Activated CD4-positive, alpha-beta memory T cell treated with anti-CD3 and anti-CD28 coated beads for 36 hours (primary cell): ENCODE data around the gene ALDH4A1. TPM values are rescaled to one million over a fixed set of nuclear protein-coding genes. Genes with fewer than 3 reads are reported as not detected.
"Not testable (repeated sequence)": the region's sequence is repeated elsewhere in the genome, so short reads cannot be mapped to it uniquely, and the experiment has no call there.

Experiments used
- CTCF ChIA-PET: fragments of 350-600 bp; sonication (Branson Sonifier 250); formaldehyde crosslinking; loops from one replicate; lab custom pipeline; 2021; ENCODE audit warnings: antibody characterized with exemption, inconsistent platforms; lab: Charles Lee
- POLR2A ChIA-PET: fragments of 350-600 bp; sonication (Branson Sonifier 250); formaldehyde crosslinking; loops from one replicate; lab custom pipeline; 2021; ENCODE audit warnings: antibody characterized with exemption; lab: Charles Lee
- DNase-seq: peaks from one replicate; pipeline ENCODE4 v3.0.0-alpha.2; 2020
- H3K27ac Mint-ChIP-seq: one replicate; pipeline ENCODE4 v1.8.0; 2021; ENCODE audit warnings: mixed read lengths
- H3K27me3 Mint-ChIP-seq: one replicate; pipeline ENCODE4 v1.8.0; 2021; ENCODE audit warnings: mixed read lengths
- H3K36me3 Mint-ChIP-seq: one replicate; pipeline ENCODE4 v1.8.0; 2021; ENCODE audit warnings: mixed read lengths
- H3K4me1 Mint-ChIP-seq: one replicate; pipeline ENCODE4 v1.8.0; 2021; ENCODE audit warnings: low read depth, mixed read lengths
- H3K4me3 Mint-ChIP-seq: one replicate; pipeline ENCODE4 v1.8.0; 2021; ENCODE audit warnings: mild to moderate bottlenecking, mixed read lengths
- H3K9me3 Mint-ChIP-seq: one replicate; pipeline ENCODE4 v1.8.0; 2021; ENCODE audit warnings: mixed read lengths
- intact Hi-C: fragments of 100-400 bp; cut with micrococcal nuclease; formaldehyde crosslinking; loops from one replicate; pipeline ENCODE4 v1.15.1; 2023
- total RNA-seq, 2 experiments: library from RNA; stranded (reverse); gene quantifications; one replicate each; pipeline ENCODE4 v1.2.3, GENCODE V29; 2021

ALDH4A1 gene
- total RNA-seq, 2 experiments from 2014 or later: 7.2 to 7.3 TPM

DNA sequence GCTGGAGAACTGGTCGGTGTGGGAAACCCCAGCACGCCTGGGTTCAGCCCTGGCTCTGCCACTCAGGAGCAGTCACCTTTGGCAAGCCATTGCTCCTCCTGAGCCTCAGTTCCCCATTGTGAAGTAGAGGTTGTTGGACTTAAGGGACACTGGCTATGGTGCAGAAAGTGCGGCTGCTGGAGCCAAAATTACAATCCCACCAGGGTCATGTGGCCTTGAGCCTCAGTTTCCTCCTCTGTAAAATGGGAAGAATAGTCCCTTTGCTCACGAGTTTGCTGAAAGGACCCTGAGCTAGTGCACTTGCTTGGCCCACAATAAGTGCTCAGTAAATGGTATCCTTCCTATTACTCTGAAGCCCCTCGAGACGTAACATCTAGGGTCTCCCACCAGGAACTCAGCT, 28.3 kb downstream of the ALDH4A1 start:
- Mint-ChIP-seq H3K27ac (no peak overlapping the region), H3K9me3 (no peaks in the 10 kb centered on the region), H3K4me3 (no peak overlapping the region), H3K27me3 (no peaks in the 10 kb centered on the region), H3K4me1 (no peaks in the 10 kb centered on the region), H3K36me3 (no peaks in the 10 kb centered on the region)
- CTCF ChIA-PET: interaction anchor here (1.1 to 4.4 kb wide), 6 partner anchors 10 to 575 kb away, joined by 4 to 34 read pairs (median 5); no protein-coding TSS in a partner anchor
- intact Hi-C loops: loop anchor here (2.0 kb wide), 1 partner anchor 277 kb away; no protein-coding TSS in a partner anchor
- no peak for DNase-seq
- POLR2A ChIA-PET: no interaction called here

DNA sequence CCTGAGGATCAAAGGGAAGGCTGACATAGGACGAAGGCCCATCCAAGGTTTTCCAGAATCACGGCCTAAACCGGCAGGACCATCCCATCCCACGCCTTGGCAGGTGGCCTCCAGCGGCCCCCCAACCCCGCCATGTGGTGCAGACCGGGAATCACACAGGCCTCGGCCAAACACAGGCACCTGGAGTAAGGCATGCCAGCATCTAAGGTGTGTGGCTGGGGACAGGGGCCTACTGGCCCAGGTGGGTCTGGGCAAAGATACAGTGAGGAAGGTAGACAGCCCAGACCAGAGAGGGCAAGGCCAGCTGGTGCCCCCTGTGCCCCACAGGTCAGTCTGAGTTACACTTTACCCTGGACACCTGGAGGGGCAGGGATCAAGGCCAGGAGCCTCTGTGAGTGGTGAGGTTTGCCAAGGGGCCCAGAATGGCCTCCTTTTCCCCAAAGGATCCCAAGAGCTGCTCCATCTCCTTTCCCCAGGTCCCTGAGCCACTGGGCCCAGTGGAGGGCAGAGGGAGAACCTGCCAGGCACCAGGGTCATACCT, 30.2 kb downstream of the ALDH4A1 start:
- H3K9me3 Mint-ChIP-seq: no peaks in the 10 kb centered on the region
- H3K36me3 Mint-ChIP-seq: no peaks in the 10 kb centered on the region
- intact Hi-C loops: no loop called here
- CTCF ChIA-PET: interaction anchor here (0.7 to 4.4 kb wide), 4 partner anchors 10 to 274 kb away, joined by 3 to 34 read pairs (median 4); no protein-coding TSS in a partner anchor
- POLR2A ChIA-PET: no interaction called here
- DNase-seq: no peak
- H3K27me3 Mint-ChIP-seq: peaks cover 2% of the 10 kb centered on the region
- H3K4me3 Mint-ChIP-seq: no peak overlapping the region
- no peaks in the 10 kb centered on the region for H3K4me1 Mint-ChIP-seq
- H3K27ac Mint-ChIP-seq: no peak overlapping the region

DNA sequence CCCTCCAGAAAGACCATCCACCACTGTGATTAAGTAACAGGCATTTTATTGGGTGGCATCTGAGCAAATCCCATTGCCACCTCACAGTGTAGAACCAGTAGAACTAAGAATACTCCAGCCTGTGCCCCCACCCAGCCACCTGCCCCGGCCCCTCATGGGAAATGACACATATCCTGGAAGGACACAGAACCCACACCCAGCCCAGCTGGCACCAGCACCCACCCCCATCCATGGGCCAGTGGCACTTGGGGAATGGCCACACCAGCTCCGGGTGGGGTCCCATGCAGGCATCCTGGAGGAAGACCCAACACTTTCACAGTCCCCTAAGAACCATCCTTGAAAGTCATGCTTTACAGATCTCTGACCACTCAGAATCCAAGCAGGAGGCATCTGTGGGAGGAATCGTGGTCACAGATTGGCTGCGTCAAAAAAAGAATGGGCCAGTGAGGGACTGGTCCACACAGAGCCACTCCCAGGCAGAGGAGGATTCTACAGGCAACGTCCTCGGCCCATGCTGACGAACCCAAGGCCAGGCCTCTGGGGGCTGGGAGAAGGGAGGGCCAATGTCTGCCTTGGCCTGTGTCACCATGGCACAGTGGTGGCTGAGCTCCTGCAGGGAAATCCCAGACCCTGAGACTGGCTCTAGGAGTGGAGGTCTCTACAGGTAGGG, 30.8 kb downstream of the ALDH4A1 start:
- H3K27ac Mint-ChIP-seq: no peak overlapping the region
- H3K36me3 Mint-ChIP-seq: no peaks in the 10 kb centered on the region
- POLR2A ChIA-PET: no interaction called here
- peaks cover 5% of the 10 kb centered on the region for H3K27me3 Mint-ChIP-seq
- no peak for DNase-seq
- CTCF ChIA-PET: interaction anchor here (0.7 to 1.3 kb wide), 2 partner anchors 12 to 19 kb away, joined by 3 to 4 read pairs; no protein-coding TSS in a partner anchor
- no peaks in the 10 kb centered on the region for H3K9me3 Mint-ChIP-seq
- intact Hi-C loops: no loop called here
- no peak overlapping the region for H3K4me3 Mint-ChIP-seq
- H3K4me1 Mint-ChIP-seq: no peaks in the 10 kb centered on the region

DNA sequence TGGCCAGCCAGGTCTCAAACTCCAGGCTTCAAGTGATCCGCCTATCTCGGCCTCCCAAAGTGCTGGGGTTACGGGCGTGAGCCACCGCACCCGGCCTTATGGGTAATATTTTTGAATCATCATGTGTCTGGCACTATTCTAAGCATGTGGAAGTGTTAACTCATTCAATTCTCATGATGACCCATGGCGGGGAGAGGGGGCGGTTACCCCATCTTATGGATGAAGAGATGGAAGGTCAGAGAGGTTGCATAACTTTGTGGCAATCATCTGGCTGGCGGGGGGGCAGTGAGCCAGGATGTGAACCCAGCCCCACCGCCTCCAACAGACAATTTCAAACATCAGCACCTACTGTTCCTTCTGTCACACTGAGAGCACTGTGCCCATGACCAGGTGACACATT, 31.4 kb downstream of the ALDH4A1 start:
- ChIA-PET CTCF (interaction anchor here (1.3 kb wide), 1 partner anchor 13 kb away, joined by 4 read pairs; no protein-coding TSS in a partner anchor), POLR2A (no interaction called here)
- Mint-ChIP-seq H3K4me3 (no peak overlapping the region), H3K4me1 (no peaks in the 10 kb centered on the region), H3K9me3 (no peaks in the 10 kb centered on the region), H3K36me3 (no peaks in the 10 kb centered on the region), H3K27ac (no peak overlapping the region), H3K27me3 (peaks cover 5% of the 10 kb centered on the region)
- no peak for DNase-seq
- intact Hi-C loops: no loop called here

DNA sequence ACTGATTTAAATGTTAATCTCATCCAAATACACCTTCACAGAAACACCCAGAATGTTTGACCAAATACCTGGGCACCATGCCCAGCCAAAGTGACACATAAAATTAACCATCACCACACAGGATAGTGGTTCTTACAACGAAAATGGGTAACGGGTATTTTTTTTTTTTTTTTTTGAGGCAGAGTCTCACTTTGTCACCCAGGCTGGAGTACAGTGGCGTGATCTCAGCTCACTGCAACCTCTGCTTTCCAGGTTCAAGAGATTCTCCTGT, 31.8 kb downstream of the ALDH4A1 start:
- intact Hi-C loops, H3K36me3 Mint-ChIP-seq, H3K4me3 Mint-ChIP-seq, H3K27me3 Mint-ChIP-seq, H3K27ac Mint-ChIP-seq, CTCF ChIA-PET, H3K9me3 Mint-ChIP-seq, DNase-seq, POLR2A ChIA-PET, H3K4me1 Mint-ChIP-seq: not testable (repeated sequence)

DNA sequence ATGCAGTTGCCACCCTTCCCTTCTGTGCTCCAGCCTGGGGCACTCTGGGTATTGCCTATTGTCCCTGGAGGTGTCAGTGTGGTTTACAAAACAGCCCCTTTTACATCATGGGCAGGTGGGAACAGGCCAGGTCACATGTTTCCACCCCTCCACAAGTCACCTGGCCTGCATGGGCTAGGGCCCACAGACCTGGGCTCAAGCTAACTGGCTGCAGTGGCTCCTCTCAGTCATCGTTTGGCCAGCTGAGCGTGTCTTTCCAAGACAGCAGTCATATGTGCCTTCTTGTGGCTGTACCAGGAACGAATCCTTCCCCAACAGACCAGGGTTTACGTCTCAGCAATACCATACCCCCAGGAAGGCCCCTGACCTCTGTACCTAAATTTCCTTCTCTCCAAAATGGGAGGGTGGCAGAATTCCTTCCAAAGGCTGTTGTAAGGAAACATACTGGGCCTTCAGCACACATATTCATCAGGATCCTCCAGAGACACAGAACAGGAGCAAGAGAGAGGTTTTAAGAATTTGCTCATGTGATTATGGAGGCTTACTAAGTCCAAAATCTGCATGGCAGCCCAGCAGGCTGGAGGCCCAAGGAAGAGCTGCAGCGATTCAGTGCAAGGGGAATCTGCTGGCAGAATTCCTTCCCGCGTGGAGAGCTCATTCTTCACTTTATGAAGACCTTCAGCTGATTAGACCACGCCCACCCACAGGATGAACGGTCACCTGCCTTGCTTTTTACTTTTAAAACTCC, 32.3 kb downstream of the ALDH4A1 start:
- POLR2A ChIA-PET: no interaction called here
- Mint-ChIP-seq H3K27me3 (peaks cover 6% of the 10 kb centered on the region), H3K36me3 (no peaks in the 10 kb centered on the region), H3K4me3 (no peak overlapping the region), H3K9me3 (no peaks in the 10 kb centered on the region), H3K27ac (no peak overlapping the region), H3K4me1 (no peaks in the 10 kb centered on the region)
- intact Hi-C loops: no loop called here
- CTCF ChIA-PET: no interaction called here
- DNase-seq: no peak

DNA sequence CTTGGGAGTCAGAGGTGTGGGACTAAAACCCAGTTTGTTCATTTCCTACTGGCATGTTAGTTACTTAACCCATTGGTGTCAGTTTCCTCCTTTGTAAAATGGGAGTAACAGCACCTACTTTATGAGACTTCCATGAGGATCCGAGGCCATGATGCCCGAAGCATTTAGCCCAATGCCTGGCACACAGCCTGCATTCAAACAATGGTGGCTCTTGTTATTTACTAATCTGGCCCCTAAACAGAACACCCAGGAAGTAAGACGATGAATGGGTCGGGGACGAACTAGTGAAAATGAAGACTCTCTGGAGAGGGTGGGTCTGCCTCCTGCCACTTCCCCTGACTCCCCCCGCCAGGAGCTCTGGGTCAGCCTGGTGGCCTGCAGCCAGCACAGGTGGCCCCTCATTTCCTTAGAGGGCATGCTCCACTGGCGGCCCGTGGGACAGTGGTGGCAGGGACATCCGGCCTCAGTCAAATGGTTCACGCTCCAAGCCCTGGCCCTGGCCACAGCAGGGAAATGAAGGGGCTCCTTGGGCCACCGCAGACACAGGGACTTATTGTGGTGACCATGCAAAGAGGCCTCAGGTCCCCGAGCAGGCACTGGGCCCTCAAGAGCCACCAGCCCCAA, 33.4 kb downstream of the ALDH4A1 start:
- CTCF ChIA-PET: no interaction called here
- Mint-ChIP-seq H3K27ac (no peak overlapping the region), H3K4me1 (no peaks in the 10 kb centered on the region), H3K27me3 (peaks cover 6% of the 10 kb centered on the region), H3K9me3 (no peaks in the 10 kb centered on the region), H3K36me3 (no peaks in the 10 kb centered on the region), H3K4me3 (no peak overlapping the region)
- no peak for DNase-seq
- POLR2A ChIA-PET: no interaction called here
- intact Hi-C loops: no loop called here

DNA sequence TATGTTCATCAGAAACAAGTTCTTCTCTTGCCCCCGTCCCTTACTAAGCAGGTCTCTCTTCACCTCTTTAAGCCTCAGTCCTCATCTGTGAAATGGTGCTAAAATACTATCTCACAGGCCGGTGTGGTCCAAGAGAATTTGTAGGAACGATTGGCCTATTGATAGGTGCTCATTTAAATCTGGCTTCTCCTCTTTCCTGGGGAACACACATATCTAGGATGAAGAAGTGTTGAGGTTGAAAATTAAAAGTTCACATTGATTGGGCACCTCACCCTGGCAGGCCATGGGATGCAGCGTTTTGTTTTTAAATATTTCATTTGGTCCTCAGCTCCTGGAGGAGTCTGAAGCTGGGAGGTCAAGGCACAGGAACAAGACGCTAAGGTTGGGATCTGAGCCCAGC, 34.0 kb downstream of the ALDH4A1 start:
- no peak overlapping the region for H3K27ac Mint-ChIP-seq
- H3K4me1 Mint-ChIP-seq: no peaks in the 10 kb centered on the region
- intact Hi-C loops: no loop called here
- CTCF ChIA-PET: no interaction called here
- no peaks in the 10 kb centered on the region for H3K9me3 Mint-ChIP-seq
- no peaks in the 10 kb centered on the region for H3K36me3 Mint-ChIP-seq
- POLR2A ChIA-PET: no interaction called here
- DNase-seq: no peak
- H3K4me3 Mint-ChIP-seq: no peak overlapping the region
- H3K27me3 Mint-ChIP-seq: peaks cover 6% of the 10 kb centered on the region

DNA sequence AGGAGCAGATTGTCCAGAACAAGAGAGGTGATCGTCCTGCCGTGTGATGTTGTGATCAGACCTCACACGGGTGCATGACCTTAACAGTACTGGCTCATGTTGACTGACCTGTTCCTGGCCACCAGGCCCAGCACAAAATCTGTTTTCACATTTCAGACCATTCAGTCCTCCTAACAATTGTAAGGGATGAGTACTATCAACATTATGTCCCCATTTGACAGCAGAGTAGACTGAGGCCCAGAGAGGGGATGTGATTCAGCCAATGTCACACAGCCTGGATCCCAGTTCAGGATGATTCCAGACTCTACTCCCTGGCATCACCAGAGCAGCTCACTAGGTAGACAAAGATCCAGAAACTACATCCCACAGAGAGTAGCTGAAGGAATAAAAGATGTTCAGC, 35.5 kb downstream of the ALDH4A1 start:
- no peak overlapping the region for H3K27ac Mint-ChIP-seq
- H3K4me1 Mint-ChIP-seq: no peaks in the 10 kb centered on the region
- ChIA-PET CTCF (interaction anchor here (1.1 to 1.6 kb wide), 2 partner anchors 8 to 17 kb away, joined by 4 to 7 read pairs; no protein-coding TSS in a partner anchor), POLR2A (no interaction called here)
- peaks cover 6% of the 10 kb centered on the region for H3K27me3 Mint-ChIP-seq
- intact Hi-C loops: no loop called here
- no peak overlapping the region for H3K4me3 Mint-ChIP-seq
- no peaks in the 10 kb centered on the region for H3K9me3 Mint-ChIP-seq
- no peak for DNase-seq
- H3K36me3 Mint-ChIP-seq: no peaks in the 10 kb centered on the region

DNA sequence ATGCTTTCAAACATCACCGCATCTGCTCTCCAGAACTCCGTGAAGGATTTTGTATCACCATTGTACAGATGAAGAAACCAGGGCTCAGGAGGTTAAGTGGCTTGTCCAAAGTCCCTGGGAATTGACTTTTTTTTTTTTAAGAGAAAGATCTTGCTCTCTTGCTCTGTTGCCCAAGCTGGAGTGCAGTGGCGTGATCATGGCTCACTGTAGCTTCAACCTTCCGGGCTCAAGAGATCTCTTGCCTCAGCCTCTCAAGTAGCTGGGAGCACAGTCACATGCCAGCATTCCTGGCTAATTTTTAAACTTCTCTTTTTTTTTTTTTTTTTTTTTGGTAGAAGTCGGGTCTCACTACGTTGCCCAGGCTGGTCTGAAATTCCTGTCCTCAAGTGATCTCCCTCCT, 36.0 kb downstream of the ALDH4A1 start:
- no peak overlapping the region for H3K4me3 Mint-ChIP-seq
- ChIA-PET POLR2A (no interaction called here), CTCF (interaction anchor here (1.6 kb wide), 1 partner anchor 9 kb away, joined by 7 read pairs; no protein-coding TSS in a partner anchor)
- intact Hi-C loops: no loop called here
- H3K27ac Mint-ChIP-seq: no peak overlapping the region
- no peaks in the 10 kb centered on the region for H3K9me3 Mint-ChIP-seq
- peaks cover 6% of the 10 kb centered on the region for H3K27me3 Mint-ChIP-seq
- H3K36me3 Mint-ChIP-seq: no peaks in the 10 kb centered on the region
- no peak for DNase-seq
- H3K4me1 Mint-ChIP-seq: no peaks in the 10 kb centered on the region

DNA sequence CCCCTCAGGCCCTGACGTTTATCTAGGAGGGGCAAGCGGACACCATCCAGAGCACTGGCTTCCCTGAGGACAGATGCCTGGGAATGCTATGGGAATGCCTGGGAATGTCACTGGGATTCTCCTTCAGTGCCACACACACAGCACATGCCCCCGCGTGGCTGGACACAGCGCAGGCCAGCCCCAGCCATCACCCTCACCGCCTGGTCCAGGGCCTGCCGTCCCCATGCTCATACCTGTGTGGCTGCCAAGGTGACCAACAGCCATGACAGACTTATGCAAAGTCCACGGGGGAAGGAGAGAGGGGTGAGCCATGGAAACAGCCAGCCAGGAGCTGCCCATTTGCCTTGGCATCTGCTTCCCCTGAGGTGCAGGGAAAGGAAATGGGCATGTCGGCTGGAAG, 37.2 kb downstream of the ALDH4A1 start:
- no peaks in the 10 kb centered on the region for H3K9me3 Mint-ChIP-seq
- H3K27ac Mint-ChIP-seq: no peak overlapping the region
- DNase-seq: no peak
- ChIA-PET CTCF (no interaction called here), POLR2A (no interaction called here)
- H3K4me3 Mint-ChIP-seq: no peak overlapping the region
- no peaks in the 10 kb centered on the region for H3K36me3 Mint-ChIP-seq
- intact Hi-C loops: no loop called here
- peaks cover 6% of the 10 kb centered on the region for H3K27me3 Mint-ChIP-seq
- H3K4me1 Mint-ChIP-seq: no peaks in the 10 kb centered on the region

DNA sequence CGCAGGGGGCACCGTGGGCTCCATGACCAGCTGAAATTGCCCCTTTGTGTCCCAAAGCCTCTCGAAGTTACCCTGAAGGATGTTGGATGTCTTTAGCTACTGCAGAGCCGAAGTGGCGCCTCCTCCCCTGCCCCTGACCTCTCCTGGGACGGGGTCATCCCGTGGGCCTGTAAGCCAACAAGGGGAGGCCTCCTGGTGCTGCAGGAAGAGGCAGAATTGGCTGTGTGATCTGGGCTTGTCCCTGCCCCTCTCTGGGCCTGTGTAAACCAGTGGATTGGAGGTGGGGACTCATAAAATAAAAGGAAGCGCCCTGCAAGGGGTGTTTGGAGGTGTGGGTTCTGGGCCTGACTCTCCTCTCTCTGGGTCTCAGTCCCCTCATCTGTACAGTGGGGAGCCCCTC, 40.8 kb downstream of the ALDH4A1 start:
- no peaks in the 10 kb centered on the region for H3K4me1 Mint-ChIP-seq
- no peak overlapping the region for H3K4me3 Mint-ChIP-seq
- no peak overlapping the region for H3K27ac Mint-ChIP-seq
- no peaks in the 10 kb centered on the region for H3K36me3 Mint-ChIP-seq
- intact Hi-C loops: no loop called here
- ChIA-PET CTCF (interaction anchor here (1.2 to 2.7 kb wide), 2 partner anchors 12 to 14 kb away, joined by 4 to 9 read pairs; no protein-coding TSS in a partner anchor), POLR2A (no interaction called here)
- DNase-seq: no peak
- peaks cover 2% of the 10 kb centered on the region for H3K27me3 Mint-ChIP-seq
- no peaks in the 10 kb centered on the region for H3K9me3 Mint-ChIP-seq
